ENCODE results near the gene WIPF3. TPM values are rescaled to one million over a fixed set of nuclear protein-coding genes. Genes with fewer than 3 reads are reported as not detected.

The WIPF3 gene
- total RNA-seq, 2 donors from 2014 or later, result 3.0 to 85.9 TPM

DNA sequence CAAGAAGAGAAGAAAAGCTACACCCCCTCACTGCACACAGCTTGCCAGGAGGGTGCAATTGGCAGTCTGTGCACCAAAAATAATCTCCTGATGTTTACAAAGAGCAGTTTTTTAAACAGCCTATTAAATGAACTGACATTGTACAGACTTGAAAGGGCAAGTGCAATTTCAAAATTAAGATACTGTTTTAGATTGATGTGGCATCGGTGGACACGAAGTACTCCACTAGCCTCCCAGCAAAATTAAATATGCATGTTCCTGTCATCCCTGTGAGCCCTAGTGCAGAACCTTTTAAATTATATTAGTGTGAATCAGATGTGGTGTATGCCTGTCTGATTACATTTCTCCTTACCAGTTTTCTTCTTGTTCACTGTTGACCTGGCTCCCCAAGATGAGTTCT is 87.9 kb downstream of the WIPF3 start:
- Histone ChIP-seq H3K4me3 (no peak overlapping the region), H3K4me1 (replicated peaks) (no peaks in the 10 kb centered on the region), H3K27me3 (replicated peaks; ENCODE audit: insufficient read depth) (no peaks in the 10 kb centered on the region), H3K27ac (no peak overlapping the region), H3K9me3 (no peaks in the 10 kb centered on the region), H3K36me3 (no peaks in the 10 kb centered on the region)
- intact Hi-C loops (cut with DNase I), result no loop called here
- 23% methylated on average over 2 of the region's 2 CpGs for WGBS
- no peak for DNase-seq (ENCODE audit: low spot score)
- TF ChIP-seq, protein P1, sequence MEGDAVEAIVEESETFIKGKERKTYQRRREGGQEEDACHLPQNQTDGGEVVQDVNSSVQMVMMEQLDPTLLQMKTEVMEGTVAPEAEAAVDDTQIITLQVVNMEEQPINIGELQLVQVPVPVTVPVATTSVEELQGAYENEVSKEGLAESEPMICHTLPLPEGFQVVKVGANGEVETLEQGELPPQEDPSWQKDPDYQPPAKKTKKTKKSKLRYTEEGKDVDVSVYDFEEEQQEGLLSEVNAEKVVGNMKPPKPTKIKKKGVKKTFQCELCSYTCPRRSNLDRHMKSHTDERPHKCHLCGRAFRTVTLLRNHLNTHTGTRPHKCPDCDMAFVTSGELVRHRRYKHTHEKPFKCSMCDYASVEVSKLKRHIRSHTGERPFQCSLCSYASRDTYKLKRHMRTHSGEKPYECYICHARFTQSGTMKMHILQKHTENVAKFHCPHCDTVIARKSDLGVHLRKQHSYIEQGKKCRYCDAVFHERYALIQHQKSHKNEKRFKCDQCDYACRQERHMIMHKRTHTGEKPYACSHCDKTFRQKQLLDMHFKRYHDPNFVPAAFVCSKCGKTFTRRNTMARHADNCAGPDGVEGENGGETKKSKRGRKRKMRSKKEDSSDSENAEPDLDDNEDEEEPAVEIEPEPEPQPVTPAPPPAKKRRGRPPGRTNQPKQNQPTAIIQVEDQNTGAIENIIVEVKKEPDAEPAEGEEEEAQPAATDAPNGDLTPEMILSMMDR (IDR thresholded peaks at IDR 0.05), result no peak
- TF ChIP-seq POLR2A (IDR thresholded peaks at IDR 0.05) (no peak), POLR2AphosphoS5 (IDR thresholded peaks at IDR 0.05) (no peak)

DNA sequence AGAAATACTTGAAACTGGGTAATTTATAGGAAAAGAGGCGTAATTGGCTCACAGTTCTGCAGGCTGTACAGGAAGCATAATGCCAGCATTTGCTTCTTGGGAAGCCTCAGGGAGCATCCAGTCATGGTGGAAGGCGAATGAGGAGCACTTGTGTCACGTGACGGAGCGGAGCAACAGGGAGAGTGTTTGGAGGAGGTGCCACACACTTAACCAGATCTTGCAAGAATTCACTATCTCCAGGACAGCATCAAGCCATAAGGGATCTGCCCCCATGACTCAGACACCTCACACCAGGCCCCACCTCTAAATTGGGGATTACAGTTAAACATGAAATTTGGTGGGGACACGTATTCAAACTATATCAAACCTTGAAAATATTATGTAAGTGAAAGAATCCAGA is 89.3 kb downstream of the WIPF3 start:
- intact Hi-C loops (cut with DNase I), result no loop called here
- WGBS, result 79% methylated on average over 6 of the region's 6 CpGs
- H3K27ac ChIP-seq, result no peak overlapping the region
- no peak for DNase-seq (ENCODE audit: low spot score)
- no peaks in the 10 kb centered on the region for H3K9me3 ChIP-seq
- no peaks in the 10 kb centered on the region for H3K36me3 ChIP-seq
- H3K4me1 ChIP-seq (replicated peaks), result no peaks in the 10 kb centered on the region
- H3K4me3 ChIP-seq, result no peak overlapping the region
- TF ChIP-seq POLR2AphosphoS5 (IDR thresholded peaks at IDR 0.05), result no peak
- TF ChIP-seq POLR2A (IDR thresholded peaks at IDR 0.05), result no peak
- TF ChIP-seq, protein P1 (IDR thresholded peaks at IDR 0.05), result no peak
- no peaks in the 10 kb centered on the region for H3K27me3 ChIP-seq (replicated peaks; ENCODE audit: insufficient read depth)

DNA sequence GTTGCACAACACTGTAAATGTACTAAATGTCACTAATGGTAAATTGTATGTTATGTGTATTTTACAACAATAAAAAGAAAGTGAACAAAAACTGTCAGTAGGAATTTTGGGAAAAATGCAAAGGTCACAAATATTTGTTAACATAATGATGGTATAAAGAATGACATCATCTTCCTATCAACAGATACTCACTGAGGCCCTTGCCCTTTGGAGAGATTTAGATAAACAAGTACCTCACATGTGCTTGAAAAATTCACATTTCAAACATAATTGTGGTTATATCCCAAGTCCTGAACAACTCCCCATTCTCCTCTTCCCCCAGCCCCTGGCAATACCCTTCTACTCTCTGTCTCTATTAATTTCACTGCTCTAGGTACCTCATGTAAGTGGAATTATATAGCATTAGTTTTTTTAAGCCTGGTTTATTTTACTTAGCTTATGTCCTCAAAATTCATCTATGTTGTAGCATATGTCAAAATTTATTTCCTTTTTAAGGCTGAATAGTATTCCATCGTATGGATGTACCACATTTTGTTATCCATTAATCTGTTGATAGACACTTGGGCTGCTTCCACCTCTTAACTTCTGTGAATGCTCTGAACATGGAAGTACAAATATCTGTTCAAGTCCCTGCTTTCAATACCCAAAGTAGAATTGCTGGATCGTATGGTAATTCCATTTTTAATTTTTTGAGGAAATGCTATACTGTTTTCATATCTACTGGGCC is 90.5 kb downstream of the WIPF3 start:
- H3K27me3 ChIP-seq (replicated peaks; ENCODE audit: insufficient read depth), result no peaks in the 10 kb centered on the region
- H3K9me3 ChIP-seq, result no peaks in the 10 kb centered on the region
- no peak overlapping the region for H3K4me3 ChIP-seq
- DNase-seq (ENCODE audit: low spot score), result no peak
- H3K36me3 ChIP-seq, result no peaks in the 10 kb centered on the region
- 100% methylated on average over 2 of the region's 2 CpGs for WGBS
- TF ChIP-seq, protein P1 (IDR thresholded peaks at IDR 0.05), result no peak
- TF ChIP-seq POLR2A (IDR thresholded peaks at IDR 0.05) (no peak), POLR2AphosphoS5 (IDR thresholded peaks at IDR 0.05) (no peak)
- no peak overlapping the region for H3K27ac ChIP-seq
- H3K4me1 ChIP-seq (replicated peaks), result no peaks in the 10 kb centered on the region
- intact Hi-C loops (cut with DNase I), result no loop called here

DNA sequence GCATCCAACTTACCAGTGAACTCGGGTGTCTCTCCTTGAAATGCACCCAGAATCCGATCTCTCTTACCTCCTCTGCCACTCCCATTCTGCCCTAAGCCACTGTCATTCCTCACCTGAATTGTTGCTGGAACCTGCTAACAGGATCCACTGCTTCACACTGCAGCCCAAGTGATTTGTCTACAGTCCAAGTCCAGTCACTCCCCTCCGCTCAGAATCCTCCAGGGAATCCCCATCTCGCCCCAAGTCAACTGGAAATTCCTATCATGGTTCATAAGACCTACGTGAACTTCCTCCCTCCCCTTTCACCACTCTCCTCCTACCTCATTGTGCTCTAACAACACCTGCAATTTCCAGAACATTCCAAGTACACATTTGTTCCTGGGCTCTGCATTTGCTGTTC is 92.0 kb downstream of the WIPF3 start:
- WGBS, result 65% methylated on average over 5 of the region's 5 CpGs
- no peak overlapping the region for H3K4me3 ChIP-seq
- H3K27me3 ChIP-seq (replicated peaks; ENCODE audit: insufficient read depth), result no peaks in the 10 kb centered on the region
- no peaks in the 10 kb centered on the region for H3K9me3 ChIP-seq
- H3K36me3 ChIP-seq, result no peaks in the 10 kb centered on the region
- intact Hi-C loops (cut with DNase I), result no loop called here
- TF ChIP-seq, protein P1 (IDR thresholded peaks at IDR 0.05), result no peak
- TF ChIP-seq POLR2A (IDR thresholded peaks at IDR 0.05), result no peak
- TF ChIP-seq POLR2AphosphoS5 (IDR thresholded peaks at IDR 0.05), result no peak
- no peak for DNase-seq (ENCODE audit: low spot score)
- H3K27ac ChIP-seq, result no peak overlapping the region
- H3K4me1 ChIP-seq (replicated peaks), result no peaks in the 10 kb centered on the region

DNA sequence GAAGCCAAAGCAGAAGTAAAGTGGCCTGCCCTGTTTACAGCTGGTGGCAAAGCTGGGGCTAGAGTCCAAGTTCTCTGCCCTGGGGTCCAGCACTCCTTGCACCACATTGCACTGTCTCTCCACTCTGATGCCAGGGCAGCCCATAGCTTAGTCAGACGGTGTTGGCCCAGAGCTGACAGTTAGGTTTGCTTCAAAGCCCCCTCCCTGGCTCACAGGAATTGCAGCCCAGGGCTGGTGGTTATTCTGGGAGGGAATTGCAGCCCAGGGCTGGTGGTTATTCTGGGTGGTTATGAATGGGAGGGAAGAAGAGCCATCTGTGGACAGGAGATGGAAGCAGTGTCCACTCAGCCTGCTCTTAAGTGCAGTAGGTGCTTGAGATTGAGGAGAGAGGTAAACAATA is 94.4 kb downstream of the WIPF3 start:
- no peak for DNase-seq (ENCODE audit: low spot score)
- H3K9me3 ChIP-seq, result no peaks in the 10 kb centered on the region
- H3K4me3 ChIP-seq, result no peak overlapping the region
- intact Hi-C loops (cut with DNase I), result no loop called here
- no peaks in the 10 kb centered on the region for H3K27me3 ChIP-seq (replicated peaks; ENCODE audit: insufficient read depth)
- H3K27ac ChIP-seq, result no peak overlapping the region
- 42% methylated on average over 1 of the region's 1 CpG for WGBS
- H3K4me1 ChIP-seq (replicated peaks), result no peaks in the 10 kb centered on the region
- H3K36me3 ChIP-seq, result peaks cover 0 to 4% of the 10 kb centered on the region in 2 donors
- TF ChIP-seq, protein P1 (IDR thresholded peaks at IDR 0.05), result no peak
- no peak for TF ChIP-seq POLR2A (IDR thresholded peaks at IDR 0.05)
- TF ChIP-seq POLR2AphosphoS5 (IDR thresholded peaks at IDR 0.05), result no peak
